Neural cell (in vitro differentiated cells): ENCODE results near the gene CRPPA. TPM values are rescaled to one million over a fixed set of nuclear protein-coding genes. Genes with fewer than 3 reads are reported as not detected.
"Not testable (repeated sequence)": the region's sequence is repeated elsewhere in the genome, so short reads cannot be mapped to it uniquely, and the experiment has no call there.

Source experiments
- H2AFZ ChIP-seq: fragments of 200-600, 300-800 bp; sonication (generic), shearing (Covaris generic); 2 replicates; pipeline ENCODE4 v1.6.0; 2014; ENCODE audit warnings: low read depth, mild to moderate bottlenecking, antibody characterized with exemption, low read length, moderate library complexity
- H3F3A ChIP-seq: fragments of 200-600 bp; shearing (Covaris generic); 2 replicates; pipeline ENCODE4 v1.6.1; 2016; ENCODE audit warnings: mild to moderate bottlenecking, moderate library complexity, mixed read lengths, antibody characterized with exemption, low read length; ENCODE audit not compliant: insufficient read depth, poor library complexity, severe bottlenecking
- H3K27ac ChIP-seq: fragments of 200-600, 300-800 bp; sonication (generic), shearing (Covaris generic); 2 replicates; pipeline ENCODE4 v1.5.1; 2014; ENCODE audit warnings: mild to moderate bottlenecking, low read length, moderate library complexity
- H3K27me3 ChIP-seq: fragments of 300-800, 200-600 bp; sonication (generic), shearing (Covaris generic); 2 replicates; pipeline ENCODE4 v1.6.0; 2014; ENCODE audit warnings: mild to moderate bottlenecking, low read depth, low read length, moderate library complexity; ENCODE audit not compliant: insufficient read depth
- H3K36me3 ChIP-seq: fragments of 300-800, 200-600 bp; sonication (generic), shearing (Covaris generic); 2 replicates; pipeline ENCODE4 v1.5.1; 2014; ENCODE audit warnings: mild to moderate bottlenecking, antibody characterized with exemption, low read length, moderate library complexity; ENCODE audit not compliant: insufficient read depth
- H3K4me2 ChIP-seq: fragments of 300-800, 200-600 bp; sonication (generic), shearing (Covaris generic); 2 replicates; pipeline ENCODE4 v1.6.0; 2014; ENCODE audit warnings: mild to moderate bottlenecking, low read length
- H3K4me3 ChIP-seq: fragments of 300-800, 200-600 bp; sonication (generic), shearing (Covaris generic); 2 replicates; pipeline ENCODE4 v1.5.1; 2014; ENCODE audit warnings: mild to moderate bottlenecking, low read length, moderate library complexity
- H3K79me2 ChIP-seq: fragments of 200-600 bp; shearing (Covaris generic); replicated peaks from 2 replicates; pipeline ENCODE4 v1.6.0; 2014; ENCODE audit warnings: mild to moderate bottlenecking, low read length, moderate library complexity; ENCODE audit not compliant: insufficient read depth
- H3K9ac ChIP-seq: fragments of 300-800, 200-600 bp; sonication (generic), shearing (Covaris generic); 2 replicates; pipeline ENCODE4 v1.6.1; 2016; ENCODE audit warnings: mild to moderate bottlenecking, low read length, mixed read lengths
- H3K9me2 ChIP-seq: fragments of 200-600 bp; shearing (Covaris generic); 2 replicates; pipeline ENCODE4 v1.6.1; 2016; ENCODE audit warnings: mild to moderate bottlenecking, low read length, mixed read lengths; ENCODE audit not compliant: insufficient read depth
- H3K9me3 ChIP-seq: fragments of 200-600, 300-800 bp; sonication (generic), shearing (Covaris generic); 2 replicates; pipeline ENCODE4 v1.6.1; 2016; ENCODE audit warnings: mild to moderate bottlenecking, mixed run types, low read length, moderate library complexity, mixed read lengths
- H4K20me1 ChIP-seq: fragments of 200-600 bp; shearing (Covaris generic); 2 replicates; pipeline ENCODE4 v1.6.1; 2016; ENCODE audit warnings: mild to moderate bottlenecking, mixed run types; ENCODE audit not compliant: insufficient read depth
- CTCF ChIP-seq: fragments of 450-650 bp; IDR thresholded peaks from 2 replicates; pipeline ENCODE4 v1.5.1; 2014; ENCODE audit warnings: antibody characterized with exemption, mild to moderate bottlenecking, moderate library complexity; ENCODE audit not compliant: poor library complexity, severe bottlenecking
- EP300 ChIP-seq: fragments of 450-650 bp; conservative IDR thresholded peaks from 2 replicates; pipeline ENCODE4 v1.6.1; 2014; ENCODE audit warnings: antibody characterized with exemption, mild to moderate bottlenecking, moderate library complexity; ENCODE audit not compliant: poor library complexity, severe bottlenecking
- EZH2 ChIP-seq: fragments of 200-600, 300-800 bp; shearing (Covaris generic), sonication (generic); IDR thresholded peaks from 2 replicates; pipeline ENCODE4 v1.6.1; 2014; ENCODE audit warnings: antibody characterized with exemption, low read length, borderline replicate concordance, mild to moderate bottlenecking; ENCODE audit not compliant: insufficient read depth, poor library complexity, severe bottlenecking
- MXI1 ChIP-seq: fragments of 450-650 bp; conservative IDR thresholded peaks from 2 replicates; pipeline ENCODE4 v1.6.1; 2014; ENCODE audit warnings: antibody characterized with exemption, mild to moderate bottlenecking; ENCODE audit not compliant: poor library complexity, severe bottlenecking
- POLR2AphosphoS5 ChIP-seq: IDR thresholded peaks from 2 replicates; pipeline ENCODE4 v1.6.1; 2012
- RAD21 ChIP-seq: fragments of 450-650 bp; conservative IDR thresholded peaks from 2 replicates; pipeline ENCODE4 v1.6.1; 2014; ENCODE audit warnings: antibody characterized with exemption, mild to moderate bottlenecking, moderate library complexity
- SMC3 ChIP-seq: fragments of 450-650 bp; conservative IDR thresholded peaks from 2 replicates; pipeline ENCODE4 v1.6.1; 2014; ENCODE audit warnings: antibody characterized with exemption, mild to moderate bottlenecking, moderate library complexity; ENCODE audit not compliant: poor library complexity
- TAF1 ChIP-seq: IDR thresholded peaks from 2 replicates; pipeline ENCODE4 v1.6.1; 2012; ENCODE audit warnings: low read depth
- polyA plus RNA-seq: library from polyadenylated mRNA; depleted of rRNA; stranded (reverse); fragments of >200 nt; gene quantifications from 2 replicates; pipeline ENCODE4 v1.2.3, GENCODE V29; 2014
- TF ChIP-seq, protein P1 (sequence below): IDR thresholded peaks from 2 replicates; pipeline ENCODE4 v1.6.1; 2012; ENCODE audit warnings: borderline replicate concordance

CRPPA gene
- polyA plus RNA-seq, 1 donor from 2014 or later = 0.05 TPM

DNA sequence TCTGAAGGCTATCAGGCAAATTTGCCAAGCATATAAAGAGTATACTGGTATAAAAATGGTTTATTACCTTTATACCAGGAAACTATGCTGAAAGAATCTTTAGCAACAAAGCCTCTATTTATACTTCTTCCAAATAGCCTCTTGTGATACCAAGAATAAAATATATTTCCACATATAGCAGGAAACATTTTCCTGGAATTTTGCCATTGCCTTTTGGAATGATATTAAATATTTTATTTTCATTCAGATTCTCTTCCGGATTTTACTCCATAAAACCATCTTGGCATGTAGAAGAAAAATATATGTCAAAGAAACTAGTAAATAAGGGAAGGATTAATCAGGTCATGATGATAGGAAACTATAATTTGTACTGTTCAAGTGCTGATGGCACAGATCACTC, 26.5 kb upstream of the CRPPA start:
- no peaks in the 10 kb centered on the region for H4K20me1 ChIP-seq
- H3K9ac ChIP-seq = no peak overlapping the region
- no peaks in the 10 kb centered on the region for H3F3A ChIP-seq
- H3K9me2 ChIP-seq = no peaks in the 10 kb centered on the region
- H2AFZ ChIP-seq = no peak overlapping the region
- no peak overlapping the region for H3K27ac ChIP-seq
- no peaks in the 10 kb centered on the region for H3K27me3 ChIP-seq
- no peaks in the 10 kb centered on the region for H3K36me3 ChIP-seq
- H3K4me2 ChIP-seq = no peak overlapping the region
- H3K4me3 ChIP-seq = no peak overlapping the region
- TF ChIP-seq EZH2 (no peak), CTCF (no peak), POLR2AphosphoS5 (no peak), SMC3 (no peak), TAF1 (no peak), EP300 (no peak), MXI1 (no peak), RAD21 (no peak)
- TF ChIP-seq, protein P1, sequence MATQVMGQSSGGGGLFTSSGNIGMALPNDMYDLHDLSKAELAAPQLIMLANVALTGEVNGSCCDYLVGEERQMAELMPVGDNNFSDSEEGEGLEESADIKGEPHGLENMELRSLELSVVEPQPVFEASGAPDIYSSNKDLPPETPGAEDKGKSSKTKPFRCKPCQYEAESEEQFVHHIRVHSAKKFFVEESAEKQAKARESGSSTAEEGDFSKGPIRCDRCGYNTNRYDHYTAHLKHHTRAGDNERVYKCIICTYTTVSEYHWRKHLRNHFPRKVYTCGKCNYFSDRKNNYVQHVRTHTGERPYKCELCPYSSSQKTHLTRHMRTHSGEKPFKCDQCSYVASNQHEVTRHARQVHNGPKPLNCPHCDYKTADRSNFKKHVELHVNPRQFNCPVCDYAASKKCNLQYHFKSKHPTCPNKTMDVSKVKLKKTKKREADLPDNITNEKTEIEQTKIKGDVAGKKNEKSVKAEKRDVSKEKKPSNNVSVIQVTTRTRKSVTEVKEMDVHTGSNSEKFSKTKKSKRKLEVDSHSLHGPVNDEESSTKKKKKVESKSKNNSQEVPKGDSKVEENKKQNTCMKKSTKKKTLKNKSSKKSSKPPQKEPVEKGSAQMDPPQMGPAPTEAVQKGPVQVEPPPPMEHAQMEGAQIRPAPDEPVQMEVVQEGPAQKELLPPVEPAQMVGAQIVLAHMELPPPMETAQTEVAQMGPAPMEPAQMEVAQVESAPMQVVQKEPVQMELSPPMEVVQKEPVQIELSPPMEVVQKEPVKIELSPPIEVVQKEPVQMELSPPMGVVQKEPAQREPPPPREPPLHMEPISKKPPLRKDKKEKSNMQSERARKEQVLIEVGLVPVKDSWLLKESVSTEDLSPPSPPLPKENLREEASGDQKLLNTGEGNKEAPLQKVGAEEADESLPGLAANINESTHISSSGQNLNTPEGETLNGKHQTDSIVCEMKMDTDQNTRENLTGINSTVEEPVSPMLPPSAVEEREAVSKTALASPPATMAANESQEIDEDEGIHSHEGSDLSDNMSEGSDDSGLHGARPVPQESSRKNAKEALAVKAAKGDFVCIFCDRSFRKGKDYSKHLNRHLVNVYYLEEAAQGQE = no peak
- H3K9me3 ChIP-seq = no peaks in the 10 kb centered on the region
- no peaks in the 10 kb centered on the region for H3K79me2 ChIP-seq

GRCh38 chr7:16446508-16446907, 25.2 kb upstream of the CRPPA start:
- H3K9me3 ChIP-seq = no peaks in the 10 kb centered on the region
- H3K79me2 ChIP-seq = no peaks in the 10 kb centered on the region
- H3K36me3 ChIP-seq = no peaks in the 10 kb centered on the region
- no peaks in the 10 kb centered on the region for H3K9me2 ChIP-seq
- H3K27me3 ChIP-seq = no peaks in the 10 kb centered on the region
- H3F3A ChIP-seq = no peaks in the 10 kb centered on the region
- no peak overlapping the region for H2AFZ ChIP-seq
- no peak overlapping the region for H3K4me2 ChIP-seq
- no peak overlapping the region for H3K4me3 ChIP-seq
- no peak overlapping the region for H3K27ac ChIP-seq
- H3K9ac ChIP-seq = no peak overlapping the region
- TF ChIP-seq POLR2AphosphoS5 = no peak
- H4K20me1 ChIP-seq = no peaks in the 10 kb centered on the region

DNA sequence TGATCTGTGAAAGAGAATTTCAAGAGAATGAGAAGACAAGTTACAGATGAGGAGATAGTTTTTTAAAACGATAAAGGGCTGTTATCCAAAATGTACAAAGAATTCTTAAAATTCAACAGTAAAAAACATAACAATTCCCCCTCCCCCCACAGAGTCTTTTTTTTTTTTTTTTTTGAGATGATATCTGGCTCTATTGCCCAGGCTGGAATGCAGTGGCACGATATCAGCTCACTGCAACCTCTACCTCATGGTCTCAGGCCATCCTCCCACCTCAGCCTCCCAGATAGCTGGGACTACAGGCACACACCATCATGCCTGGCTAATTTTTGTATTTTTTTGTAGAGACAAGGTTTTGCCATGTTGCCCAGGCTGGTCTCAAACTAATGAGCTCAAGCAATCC, 22.5 kb upstream of the CRPPA start:
- not testable (repeated sequence) for H3K4me3 ChIP-seq, H3K4me2 ChIP-seq, H3K27me3 ChIP-seq, H2AFZ ChIP-seq, H3K27ac ChIP-seq, H3K9me2 ChIP-seq, H3K79me2 ChIP-seq, H3K9ac ChIP-seq, H4K20me1 ChIP-seq, H3K36me3 ChIP-seq, H3K9me3 ChIP-seq, H3F3A ChIP-seq
